WTC11 (cell line): ENCODE results near the gene CIB1.

Source experiments
- CREM ChIP-seq: sonication (generic); formaldehyde crosslinking; IDR thresholded peaks from 2 replicates; pipeline ENCODE4 v1.8.1; 2022; ENCODE audit warnings: mild to moderate bottlenecking, missing genetic modification reagents, moderate library complexity
- CTCF ChIP-seq: fragments of 200-600 bp; IDR thresholded peaks from 2 replicates; pipeline ENCODE4 v1.8.0; 2022; ENCODE audit warnings: antibody characterized with exemption
- TEAD4 ChIP-seq: sonication (generic); formaldehyde crosslinking; IDR thresholded peaks from 2 replicates; pipeline ENCODE4 v1.8.0; 2022; ENCODE audit warnings: mild to moderate bottlenecking, missing genetic modification reagents
- ZNF232 ChIP-seq: sonication (generic); formaldehyde crosslinking; IDR thresholded peaks from 2 replicates; pipeline ENCODE4 v1.8.0; 2022; ENCODE audit warnings: mild to moderate bottlenecking, missing genetic modification reagents

- TF ChIP-seq TEAD4 (CRISPR knock-in tag) (no peak), CREM (CRISPR knock-in tag) (no peak), CTCF (no peak), ZNF232 (CRISPR knock-in tag) (no peak)
Observed at GRCh38 chr15:90209591-90209990, 24.1 kb downstream of the CIB1 start.
